GM21576 (cell line): ENCODE data around the gene HGS.

Experiments used
- ATAC-seq: cut with Tn5 transposase; IDR thresholded peaks from one replicate; pipeline ENCODE4 v1.9.1; 2021; ENCODE audit warnings: mild to moderate bottlenecking, moderate library complexity; ENCODE audit not compliant: unreplicated experiment

The HGS gene

GRCh38 chr17:81702934-81703746, 19.3 kb downstream of the HGS start, which contains the start of gene MRPL12:
Gene MRPL12, plus strand, starts transcription at chr17:81703367. Its CDS starts 135 bp downstream, at chr17:81703502.
- ATAC-seq, result peak; percentile 69

GRCh38 chr17:81703747-81704654, 20.2 kb downstream of the HGS start:
- ATAC-seq, result no peak

GRCh38 chr17:81705518-81706231, 21.9 kb downstream of the HGS start:
- ATAC-seq, result no peak

GRCh38 chr17:81706232-81706611, 22.4 kb downstream of the HGS start:
- ATAC-seq, result no peak

- ATAC-seq, result no peak
Measured at GRCh38 chr17:81706757-81707624, 23.2 kb downstream of the HGS start.

- no peak for ATAC-seq
Measured at GRCh38 chr17:81707725-81708646, 24.2 kb downstream of the HGS start.

GRCh38 chr17:81708739-81709185, 25.0 kb downstream of the HGS start:
- no peak for ATAC-seq

GRCh38 chr17:81710514-81711308, 26.9 kb downstream of the HGS start:
- ATAC-seq, result no peak

- peak; percentile 59 for ATAC-seq
Measured at GRCh38 chr17:81711814-81712467, 28.1 kb downstream of the HGS start, which contains the start of gene SLC25A10. Gene SLC25A10, plus strand, starts transcription at chr17:81712284. Its CDS starts 143 bp downstream, at chr17:81712427.

- peak; percentile 16 for ATAC-seq
Measured at GRCh38 chr17:81712468-81713003, 28.7 kb downstream of the HGS start.

- ATAC-seq, result no peak
Measured at GRCh38 chr17:81713004-81713555, 29.3 kb downstream of the HGS start.

GRCh38 chr17:81713556-81714411, 30.0 kb downstream of the HGS start:
- no peak for ATAC-seq

- ATAC-seq, result no peak
Measured at GRCh38 chr17:81714412-81715106, 30.7 kb downstream of the HGS start.

GRCh38 chr17:81715107-81715871, 31.5 kb downstream of the HGS start:
- no peak for ATAC-seq
